HS-5 (cell line): ENCODE data around the gene TMEM207.
"Not testable (repeated sequence)": the region's sequence is repeated elsewhere in the genome, so short reads cannot be mapped to it uniquely, and the experiment has no call there.

ENCODE experiments used
- DNase-seq: peaks from one replicate; pipeline ENCODE4 v3.0.0-alpha.2; 2012; ENCODE audit warnings: low read depth

TMEM207 gene

DNA sequence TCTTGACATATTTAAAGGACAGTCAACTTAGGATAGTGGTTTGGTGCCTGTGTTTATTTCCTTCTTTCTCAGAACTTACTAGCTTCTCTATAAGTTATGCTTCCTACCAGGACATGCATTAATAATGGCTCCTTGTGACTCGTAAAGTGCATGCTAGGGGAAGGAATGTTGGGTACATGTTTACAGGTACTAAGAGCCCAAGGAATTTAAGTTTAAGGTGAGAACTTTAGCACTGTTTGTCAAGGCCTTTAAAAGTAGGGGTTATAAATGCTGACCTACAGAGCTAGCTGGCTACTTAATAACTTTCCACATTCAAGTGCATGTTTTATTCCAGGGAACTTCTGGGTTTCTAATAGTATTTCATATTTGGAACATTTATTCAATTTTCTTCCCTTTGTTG is at the start of gene TMEM207:
Gene TMEM207, minus strand, starts transcription at position 101 of the 400 bp plus-strand sequence. Its CDS starts 92 bp downstream, at position 9.
- DNase-seq: no peak

GRCh38 chr3:190499122-190499521 is 49.4 kb upstream of the TMEM207 start:
- no peak for DNase-seq

DNA sequence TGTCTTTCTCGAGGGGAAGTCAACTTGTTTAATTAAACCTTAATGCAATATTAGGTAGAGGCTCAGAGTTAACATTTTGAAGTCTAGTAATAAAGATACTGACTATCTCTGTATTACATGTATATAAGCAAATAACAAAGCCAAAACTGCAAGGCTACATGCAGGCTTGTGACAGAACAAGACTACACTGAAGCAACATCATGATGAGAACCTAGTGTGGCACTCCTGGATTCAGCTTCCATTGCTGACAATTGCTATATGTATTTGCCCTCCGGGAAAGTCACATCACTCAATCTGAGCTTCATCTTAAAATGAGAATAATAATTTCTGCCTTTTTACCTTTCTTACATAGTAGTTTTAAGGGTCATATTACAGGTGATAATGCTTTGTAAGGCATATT is 48.6 kb upstream of the TMEM207 start:
- DNase-seq: no peak

GRCh38 chr3:190497811-190498210 is 48.1 kb upstream of the TMEM207 start:
- DNase-seq: no peak

GRCh38 chr3:190496859-190497258 is 47.2 kb upstream of the TMEM207 start:
- DNase-seq: no peak

- DNase-seq: no peak
Observed at GRCh38 chr3:190495796-190496195, 46.1 kb upstream of the TMEM207 start.

DNA sequence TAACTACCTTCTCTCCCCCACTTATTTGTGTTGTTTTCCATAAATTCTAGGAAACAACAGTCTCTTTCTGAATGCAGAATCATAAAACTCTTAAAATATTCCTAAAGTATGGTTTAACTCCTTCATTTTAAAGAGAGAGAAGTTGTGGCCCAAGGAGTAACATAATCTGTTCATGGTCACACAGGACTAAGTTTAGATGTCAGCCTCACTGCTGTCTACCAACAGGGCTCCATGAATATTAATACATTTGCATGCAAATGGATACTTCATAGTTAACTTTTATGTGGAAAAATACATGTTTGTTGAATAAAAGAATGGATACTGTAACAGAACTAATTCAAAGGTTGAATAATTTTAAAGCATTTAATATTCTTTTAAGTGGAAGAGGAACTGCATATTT is 45.7 kb upstream of the TMEM207 start:
- DNase-seq: no peak

GRCh38 chr3:190494907-190495306 is 45.2 kb upstream of the TMEM207 start:
- no peak for DNase-seq

DNA sequence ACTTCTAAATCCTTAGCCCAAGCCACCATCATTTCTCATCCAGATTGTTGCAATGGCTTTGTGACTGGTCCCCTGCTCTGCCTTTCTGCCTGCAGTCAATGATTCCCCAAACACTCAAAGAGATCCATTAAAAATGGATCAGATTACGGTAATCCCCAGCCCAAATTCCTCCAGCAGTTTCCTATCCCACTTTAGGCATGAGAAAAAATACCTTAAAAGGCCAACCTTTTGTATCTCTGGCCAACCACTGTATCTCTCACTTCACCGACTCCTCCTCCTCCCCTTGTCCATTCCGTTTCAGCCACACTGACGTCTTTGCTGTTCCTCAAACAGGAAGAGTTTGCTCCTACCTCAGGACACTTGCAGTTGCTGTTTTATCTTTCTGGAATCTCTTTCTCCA is 43.3 kb upstream of the TMEM207 start:
- no peak for DNase-seq

GRCh38 chr3:190492129-190492528 is 42.4 kb upstream of the TMEM207 start:
- DNase-seq: no peak

GRCh38 chr3:190491533-190492054 is 41.9 kb upstream of the TMEM207 start:
- DNase-seq: no peak

DNA sequence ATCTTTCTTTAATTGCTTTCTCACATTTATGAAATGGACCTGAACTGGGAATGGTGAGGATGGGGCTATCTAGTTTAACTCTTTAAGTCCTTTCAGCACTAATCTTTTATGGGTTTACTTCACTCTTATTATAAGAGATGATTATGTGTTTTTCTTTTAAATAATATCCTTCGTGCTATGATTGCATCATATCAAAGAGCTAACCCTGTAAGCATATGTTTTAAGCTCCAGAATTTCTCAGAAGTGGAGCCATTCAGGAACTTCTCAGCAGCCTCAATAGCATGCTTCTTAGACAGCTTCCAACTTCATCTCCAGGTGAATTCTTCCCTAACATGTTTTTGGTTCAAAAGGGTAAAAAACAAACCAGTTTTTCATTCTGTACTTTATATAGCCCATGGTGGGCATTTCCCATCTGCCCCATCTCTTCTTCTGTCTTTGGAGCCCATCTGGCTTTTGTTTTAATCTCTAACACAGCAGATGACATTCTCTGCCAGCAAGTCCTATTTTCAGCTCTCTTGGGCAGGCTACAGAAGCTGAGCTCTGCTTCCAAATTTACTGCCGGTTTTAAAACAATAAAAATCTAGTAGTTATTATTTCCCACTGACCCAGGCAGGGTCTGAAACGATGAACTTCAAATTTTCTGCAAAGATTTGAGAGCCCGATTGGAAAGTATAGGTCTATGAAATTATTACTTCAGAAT is 37.4 kb upstream of the TMEM207 start:
- no peak for DNase-seq

- DNase-seq: no peak
Observed at GRCh38 chr3:190486533-190486864, 36.8 kb upstream of the TMEM207 start.

DNA sequence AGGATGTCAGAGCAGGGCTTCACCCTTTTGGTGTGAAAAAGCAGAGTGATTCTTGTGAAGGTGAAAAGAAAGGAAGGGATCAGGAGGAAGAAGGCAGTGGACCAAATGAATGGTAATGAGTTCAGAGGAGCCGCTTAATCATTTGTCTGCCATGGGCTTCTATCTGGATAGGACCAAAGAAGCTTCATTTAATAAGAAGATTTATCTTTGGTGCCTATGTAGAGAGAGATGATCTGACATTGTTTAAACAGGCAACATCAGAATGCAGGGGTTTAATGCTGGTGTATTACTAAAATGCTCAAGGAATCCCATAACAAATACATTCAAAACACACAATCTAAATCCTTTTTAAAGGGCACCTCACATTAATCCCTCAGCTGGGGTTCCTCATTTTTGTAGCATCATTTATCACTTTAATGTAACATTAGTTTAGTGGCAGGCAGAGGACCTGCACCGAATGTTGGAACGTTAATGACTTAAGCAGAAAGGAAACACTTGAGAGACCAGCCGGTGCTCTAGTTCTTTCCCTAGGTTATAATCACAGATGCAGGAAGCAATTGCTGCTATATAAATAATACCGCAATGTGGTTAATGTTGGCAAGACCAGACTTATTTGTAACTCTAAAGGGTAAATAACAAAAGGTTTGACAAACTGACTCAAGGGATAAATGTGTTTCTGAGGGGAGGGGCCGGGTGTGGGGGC is 36.3 kb upstream of the TMEM207 start:
- no peak for DNase-seq

GRCh38 chr3:190481779-190482178 is 32.1 kb upstream of the TMEM207 start:
- DNase-seq: no peak

DNA sequence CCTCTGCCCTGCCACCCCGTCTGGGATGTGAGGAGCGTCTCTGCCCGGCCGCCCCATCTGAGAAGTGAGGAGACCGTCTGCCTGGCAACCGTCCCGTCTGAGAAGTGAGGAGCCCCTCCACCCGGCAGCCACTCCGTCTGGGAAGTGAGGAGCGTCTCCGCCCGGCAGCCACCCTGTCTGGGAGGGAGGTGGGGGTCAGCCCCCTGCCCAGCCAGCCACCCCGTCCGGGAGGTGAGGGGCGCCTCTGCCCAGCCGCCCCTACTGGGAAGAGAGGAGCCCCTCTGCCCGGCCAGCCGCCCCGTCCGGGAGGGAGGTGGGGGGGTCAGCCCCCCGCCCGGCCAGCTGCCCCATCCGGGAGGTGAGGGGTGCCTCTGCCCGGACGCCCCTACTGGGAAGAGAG is 23.6 kb upstream of the TMEM207 start:
- not testable (repeated sequence) for DNase-seq

DNA sequence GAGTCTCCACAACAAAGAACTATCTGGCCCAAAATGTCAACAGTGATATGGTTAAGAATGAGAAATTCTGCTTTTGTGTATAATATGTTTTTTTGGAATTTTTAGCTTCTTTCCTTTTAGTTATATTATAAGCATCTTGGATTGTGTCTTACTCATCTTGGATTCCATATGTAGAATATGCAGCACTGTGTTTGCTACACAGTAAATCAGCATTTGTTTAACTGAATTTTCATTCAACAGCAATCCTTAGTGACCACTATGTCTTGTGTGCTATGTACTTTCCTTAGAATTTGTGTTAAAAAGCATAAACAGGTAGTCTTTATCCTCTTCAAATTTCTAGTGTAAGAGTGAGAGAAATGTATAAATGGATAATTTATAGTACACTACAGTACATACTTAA is 18.2 kb upstream of the TMEM207 start:
- no peak for DNase-seq

GRCh38 chr3:190458040-190458439 is 8.3 kb upstream of the TMEM207 start:
- DNase-seq: no peak

DNA sequence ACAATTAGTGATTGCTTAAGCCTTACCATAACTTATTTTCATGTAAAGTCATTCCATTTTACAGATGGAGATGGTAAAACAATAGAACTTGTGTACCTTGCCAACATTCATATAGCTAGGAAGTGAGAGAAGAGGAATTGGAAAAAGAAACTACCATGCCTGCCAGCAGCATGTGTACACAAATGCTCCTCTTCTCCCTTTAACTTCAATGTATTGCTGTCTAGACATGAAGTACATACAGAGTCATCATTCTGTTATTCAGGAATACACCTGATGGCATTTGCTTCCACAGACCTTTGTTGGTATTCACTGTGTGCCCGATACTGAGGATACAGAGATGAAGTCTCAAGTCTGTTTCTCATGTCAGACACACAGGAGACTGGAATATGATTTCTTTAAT is 7.1 kb upstream of the TMEM207 start:
- DNase-seq: no peak

- DNase-seq: no peak
Observed at GRCh38 chr3:190455828-190456227, 6.1 kb upstream of the TMEM207 start.

- no peak for DNase-seq
Observed at GRCh38 chr3:190448256-190448655, 1.4 kb downstream of the TMEM207 start.

DNA sequence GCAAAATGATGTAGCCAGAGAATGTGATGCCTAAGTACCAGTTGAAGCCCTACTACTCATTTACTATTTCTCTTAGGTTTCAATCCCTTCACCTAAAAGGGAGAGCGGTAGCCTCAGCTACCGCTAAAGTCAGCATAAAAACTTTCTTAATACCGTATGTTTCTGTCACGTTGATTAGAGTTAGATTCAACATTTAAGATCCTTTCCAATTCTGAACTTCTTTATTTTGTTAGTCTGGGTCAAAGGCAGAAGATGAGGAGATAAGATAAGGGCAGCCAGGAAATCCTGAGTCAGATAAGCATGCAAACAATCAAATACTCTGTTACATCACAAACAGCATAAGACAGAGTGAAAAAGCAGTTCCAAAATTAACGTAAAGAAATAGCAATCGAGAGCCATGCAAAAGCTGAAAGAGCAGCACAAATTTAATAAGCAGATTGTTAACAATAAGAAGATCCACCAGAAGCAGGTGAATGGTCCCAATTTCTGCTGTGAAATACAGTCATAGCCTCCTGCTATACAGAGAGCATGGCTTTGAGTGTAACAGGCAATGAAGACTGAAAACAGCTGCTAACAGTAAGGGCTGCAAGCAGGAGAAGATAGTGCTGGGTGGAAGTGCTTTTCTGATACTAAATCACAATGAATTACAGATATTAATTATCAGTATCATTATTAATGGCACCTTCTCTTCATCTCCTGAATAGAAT is 3.0 kb downstream of the TMEM207 start:
- no peak for DNase-seq

DNA sequence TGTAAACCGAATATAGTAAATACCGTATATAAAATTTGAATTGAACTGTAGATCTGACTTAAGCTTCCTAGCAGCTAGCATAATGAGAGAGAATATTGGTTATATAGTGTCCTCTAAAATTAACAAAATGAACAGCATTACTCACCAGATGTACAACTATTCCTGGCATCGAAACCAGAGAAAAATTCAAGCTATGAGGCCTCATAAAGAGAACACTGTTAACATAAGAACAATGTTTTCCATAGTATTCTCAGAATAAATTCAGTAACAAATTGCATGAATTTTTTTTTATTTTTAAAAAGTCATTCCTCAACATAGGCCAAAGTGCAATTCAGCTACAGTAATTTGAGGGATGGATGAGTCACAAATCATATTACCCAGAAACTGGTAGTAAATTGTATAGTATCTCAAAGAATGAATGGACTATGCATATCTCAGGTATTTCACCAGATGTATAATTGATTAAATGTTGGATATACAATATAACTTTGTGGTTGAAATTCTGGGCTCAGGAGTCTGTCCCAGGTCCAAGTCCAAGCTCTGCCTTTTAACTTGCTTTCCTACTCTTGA is 5.0 kb downstream of the TMEM207 start:
- no peak for DNase-seq
